GM19468 (cell line): ENCODE measurements around the gene RPSA.
"Not testable (repeated sequence)": the region's sequence is repeated elsewhere in the genome, so short reads cannot be mapped to it uniquely, and the experiment has no call there.

ENCODE experiments used
- ATAC-seq: cut with Tn5 transposase; IDR thresholded peaks from one replicate; pipeline ENCODE4 v1.9.1; 2021; ENCODE audit warnings: mild to moderate bottlenecking, moderate library complexity, moderate number of reproducible peaks; ENCODE audit not compliant: unreplicated experiment; ENCODE audit errors: extremely low read depth

RPSA gene

GRCh38 chr3:39388153-39388552 lies 18.4 kb upstream of the RPSA start:
- ATAC-seq, result no peak

DNA sequence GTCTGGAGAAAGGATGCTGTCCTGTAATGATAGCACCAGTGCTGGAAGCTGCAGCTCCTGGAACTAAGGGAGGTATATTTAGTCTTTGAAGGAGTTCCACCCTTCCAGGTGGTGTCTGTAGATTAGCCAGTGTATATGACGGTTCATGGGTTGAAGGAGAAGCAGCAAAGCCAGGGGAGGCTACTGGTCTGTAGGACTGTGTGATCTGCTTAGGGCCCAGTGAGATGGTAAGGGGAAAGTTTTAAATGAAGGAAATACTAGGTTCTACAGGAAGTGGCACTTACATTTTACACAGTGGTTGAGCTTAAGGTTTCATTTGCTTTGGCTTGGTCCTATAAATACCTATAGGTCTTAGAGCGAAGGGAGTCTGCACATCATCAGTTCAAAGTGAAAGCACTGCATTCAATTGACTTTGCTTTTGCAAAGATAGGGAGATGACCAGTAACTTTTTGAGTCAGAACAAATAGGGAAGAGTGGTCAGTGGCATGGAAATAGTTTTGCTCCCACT lies 17.7 kb upstream of the RPSA start:
- ATAC-seq, result peak; percentile 81

DNA sequence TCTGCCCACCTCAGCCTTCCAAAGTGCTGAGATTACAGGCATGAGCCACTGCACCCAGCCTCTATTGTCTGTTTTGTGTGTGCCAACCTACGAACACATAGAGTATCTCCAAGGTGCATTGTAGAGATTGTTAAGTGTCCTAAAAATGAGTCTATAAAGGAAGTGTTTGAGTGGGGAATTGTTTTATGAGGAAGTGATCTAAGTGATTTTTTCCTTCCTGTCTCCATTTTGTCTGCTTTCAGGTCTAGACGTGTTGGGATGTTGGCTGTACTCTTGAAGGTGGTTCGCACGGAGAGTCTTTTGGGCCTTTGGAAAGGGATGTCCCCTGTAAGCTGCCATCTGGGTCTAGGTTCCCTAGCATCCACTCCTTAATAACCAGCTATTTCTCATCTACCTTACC lies 16.3 kb upstream of the RPSA start:
- no peak for ATAC-seq

DNA sequence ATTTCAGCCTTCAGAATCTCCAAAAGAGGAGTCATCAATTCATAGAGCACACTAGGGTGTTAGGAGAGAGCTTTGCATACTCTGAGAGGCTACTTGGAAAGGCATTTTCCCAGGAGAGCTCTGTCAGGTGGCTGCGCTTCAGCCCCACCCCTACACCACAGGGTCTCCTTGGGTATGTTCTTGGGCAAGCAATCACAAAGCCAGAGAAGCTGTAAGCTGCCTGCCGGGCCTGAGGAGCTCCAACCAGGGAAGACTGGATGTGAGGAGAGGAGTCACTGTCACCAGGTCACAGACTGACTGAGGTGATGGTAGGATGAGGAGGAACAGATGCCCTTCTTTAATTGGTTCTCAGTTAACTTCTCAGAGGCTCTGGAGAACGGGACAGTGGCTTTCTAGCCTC lies 9.8 kb upstream of the RPSA start:
- ATAC-seq, result no peak

DNA sequence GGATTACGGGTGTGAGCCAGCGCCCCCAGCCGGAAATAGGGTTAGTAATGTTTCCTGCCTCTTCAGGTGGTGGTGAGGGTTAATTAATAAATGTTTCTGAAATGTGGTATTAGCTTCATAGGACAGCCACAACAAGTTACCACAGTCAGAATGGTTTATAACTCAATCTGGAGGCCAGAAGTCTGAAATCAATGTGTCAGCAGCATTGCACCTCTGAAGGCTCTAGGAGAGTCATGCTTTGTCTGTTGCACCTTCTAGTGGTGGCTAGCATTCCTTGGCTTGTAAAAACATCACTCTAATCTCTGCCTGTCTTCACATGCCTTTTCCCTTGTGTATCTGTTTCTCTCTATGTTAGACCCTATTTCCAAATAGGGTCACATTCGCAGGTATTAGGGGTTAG lies 7.8 kb upstream of the RPSA start:
- no peak for ATAC-seq

DNA sequence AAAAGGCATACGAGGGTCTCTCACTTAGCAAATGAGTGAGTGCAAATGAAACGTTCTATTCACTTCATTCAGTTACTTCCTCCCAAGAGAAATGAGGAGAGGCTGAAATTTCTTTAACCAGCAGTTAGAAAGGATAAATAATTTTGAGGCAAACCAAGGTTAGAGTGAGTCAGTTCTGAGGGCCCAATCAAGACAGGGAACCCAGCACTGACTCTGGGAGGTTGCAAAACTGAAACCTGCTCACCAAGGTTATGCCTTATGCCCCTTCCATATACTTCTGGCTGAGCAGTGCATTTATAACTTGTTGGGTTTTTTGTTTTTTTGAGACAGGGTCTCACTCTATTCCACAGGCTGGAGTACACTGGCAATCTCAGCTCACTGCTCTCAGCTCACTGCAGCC lies 4.5 kb upstream of the RPSA start:
- ATAC-seq, result no peak

GRCh38 chr3:39404943-39405686 lies 1.4 kb upstream of the RPSA start:
- ATAC-seq, result no peak

GRCh38 chr3:39405687-39406367 lies 693 bp upstream of the RPSA start:
- ATAC-seq, result no peak

GRCh38 chr3:39407259-39407629 lies 724 bp downstream of the RPSA start:
- no peak for ATAC-seq

- no peak for ATAC-seq
These were observed 1.4 kb downstream of the RPSA start for GRCh38 chr3:39407773-39408492.

- ATAC-seq, result no peak
These were observed 2.2 kb downstream of the RPSA start for GRCh38 chr3:39408493-39409372.

GRCh38 chr3:39409514-39410136 lies 3.1 kb downstream of the RPSA start:
- no peak for ATAC-seq

GRCh38 chr3:39410893-39411292 lies 4.4 kb downstream of the RPSA start:
- no peak for ATAC-seq

DNA sequence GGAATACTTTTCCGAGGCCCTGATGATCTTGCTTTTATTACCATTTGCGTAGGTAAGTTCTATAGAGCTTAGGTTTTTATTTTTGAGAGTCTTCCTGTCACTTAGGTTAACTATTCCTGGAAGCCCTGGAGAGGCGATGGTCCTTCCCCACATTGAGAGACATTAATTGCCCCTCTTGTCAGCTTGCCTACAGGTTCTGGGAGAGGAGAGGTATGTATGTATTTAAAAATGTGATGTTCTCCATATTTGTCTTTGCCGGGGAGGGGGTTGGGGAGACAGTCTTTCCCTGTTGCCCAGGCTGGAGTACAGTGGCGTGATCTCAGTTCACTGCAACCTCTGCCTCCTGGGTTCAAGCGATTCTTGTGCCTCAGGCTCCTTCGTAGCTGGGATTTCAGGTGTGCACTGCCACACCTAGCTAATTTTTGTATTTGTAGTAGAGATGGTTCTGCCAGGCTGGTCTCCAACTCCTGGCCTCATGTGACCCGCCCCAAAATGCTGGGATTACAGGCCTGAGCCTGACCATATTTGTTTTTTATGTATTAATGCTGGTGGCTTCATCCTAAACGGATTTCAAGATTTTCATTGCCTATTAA lies 6.2 kb downstream of the RPSA start:
- ATAC-seq, result no peak

DNA sequence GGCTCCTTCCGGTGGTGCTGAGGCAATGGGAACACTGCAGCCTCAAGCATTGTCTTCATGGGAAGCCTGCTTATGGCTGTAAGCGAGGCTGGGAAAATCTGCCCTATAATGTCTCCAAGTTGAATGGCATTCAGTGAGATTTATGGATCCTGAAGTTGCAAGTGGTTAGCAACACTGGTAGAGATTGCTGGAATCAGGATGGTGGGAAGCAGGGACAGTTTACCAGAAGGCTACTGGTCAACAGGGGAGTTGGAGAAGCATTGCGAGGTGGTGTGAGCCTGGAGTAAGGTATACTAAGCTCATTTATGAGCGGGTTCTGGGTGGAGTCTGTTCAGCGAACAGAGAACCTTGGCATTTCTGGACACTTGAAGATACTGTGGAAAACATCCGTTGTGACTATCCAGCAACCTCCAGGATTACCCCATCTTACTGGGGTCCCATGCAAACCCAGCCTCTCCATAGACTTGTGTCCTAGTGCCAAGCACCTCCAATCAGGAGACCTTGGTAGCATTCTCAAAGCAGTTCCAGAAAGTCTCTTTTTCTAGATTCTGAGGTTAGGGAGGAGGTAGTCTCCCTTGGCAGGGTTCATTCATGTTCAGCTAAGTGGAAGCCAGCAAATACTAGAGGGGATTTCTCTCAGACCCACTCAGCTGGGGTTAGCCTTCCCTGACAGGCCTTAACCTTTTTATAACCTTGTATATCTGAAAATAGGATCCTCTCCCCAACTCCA lies 7.3 kb downstream of the RPSA start:
- ATAC-seq, result no peak

GRCh38 chr3:39414421-39414907 lies 7.9 kb downstream of the RPSA start:
- ATAC-seq, result no peak

GRCh38 chr3:39415302-39415701 lies 8.8 kb downstream of the RPSA start:
- ATAC-seq, result not testable (repeated sequence)

- no peak for ATAC-seq
These were observed 9.5 kb downstream of the RPSA start for GRCh38 chr3:39415983-39416382.

GRCh38 chr3:39416998-39417397 lies 10.5 kb downstream of the RPSA start:
- ATAC-seq, result not testable (repeated sequence)
